ENCODE data around the gene CDH4.

Gene CDH4

GRCh38 chr20:61251529-61252393 is at the start of gene CDH4:
Gene CDH4, plus strand, starts transcription at chr20:61252261.
- DNase-seq = no peak

DNA sequence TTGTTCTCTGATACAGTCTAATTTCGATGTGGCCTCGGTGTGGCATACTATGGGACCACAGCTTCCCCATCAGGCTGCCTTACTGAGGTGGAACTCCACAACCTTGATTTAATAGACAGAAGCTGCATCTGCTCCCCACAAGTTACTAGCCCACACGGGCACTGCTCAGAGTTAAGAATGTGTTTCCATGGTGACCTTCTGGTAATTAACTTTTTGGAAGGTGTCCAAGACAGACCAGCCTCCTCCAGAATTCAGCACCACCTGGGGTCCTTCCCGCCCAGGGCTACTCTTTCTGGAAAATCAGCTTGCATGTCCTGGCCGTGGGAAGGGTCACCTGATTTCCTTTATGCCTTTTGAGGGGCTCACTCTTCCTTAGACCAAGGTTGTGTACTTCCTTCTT is 48.7 kb upstream of the CDH4 start:
- no peak for DNase-seq

DNA sequence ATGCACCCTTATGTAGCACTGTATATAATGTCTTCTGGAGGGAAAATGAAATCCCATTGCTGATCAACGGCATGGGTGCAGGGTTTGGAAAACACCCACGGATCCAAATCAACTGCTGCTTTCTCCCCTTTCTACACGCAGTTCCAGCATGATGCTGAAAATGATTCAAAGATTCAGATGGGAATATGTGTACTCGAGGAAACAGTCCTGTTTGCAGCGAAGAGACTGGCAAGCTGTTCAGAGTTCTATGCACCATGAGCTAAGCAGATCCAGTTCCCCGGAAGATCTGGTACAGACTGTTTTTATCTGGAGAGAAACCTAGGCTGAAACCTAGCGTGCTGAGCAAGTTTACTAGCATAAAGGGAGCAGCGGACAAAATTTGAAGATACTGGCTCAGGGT is 47.9 kb upstream of the CDH4 start:
- no peak for DNase-seq

DNA sequence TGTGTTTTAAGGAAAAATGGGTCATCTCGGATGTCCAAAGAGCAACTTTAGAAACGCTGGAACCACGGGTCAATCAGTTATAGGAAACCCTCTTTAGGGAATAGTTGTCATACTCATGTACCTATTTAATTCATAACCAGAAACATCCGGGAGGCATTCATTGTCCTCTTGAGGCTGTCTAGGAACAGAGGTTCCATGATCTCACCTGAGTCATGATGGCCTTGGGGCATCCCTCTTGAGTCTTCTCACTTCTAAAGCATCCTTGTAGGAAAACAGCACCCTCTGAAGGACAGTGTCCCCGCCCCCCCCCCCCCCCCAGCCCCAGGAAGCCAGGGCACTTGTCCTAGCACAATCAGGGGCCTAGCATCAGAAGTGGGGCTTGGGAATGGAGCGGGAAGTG is 46.3 kb upstream of the CDH4 start:
- no peak for DNase-seq

- no peak for DNase-seq
Observed at GRCh38 chr20:61210862-61211261, 41.2 kb upstream of the CDH4 start.

DNA sequence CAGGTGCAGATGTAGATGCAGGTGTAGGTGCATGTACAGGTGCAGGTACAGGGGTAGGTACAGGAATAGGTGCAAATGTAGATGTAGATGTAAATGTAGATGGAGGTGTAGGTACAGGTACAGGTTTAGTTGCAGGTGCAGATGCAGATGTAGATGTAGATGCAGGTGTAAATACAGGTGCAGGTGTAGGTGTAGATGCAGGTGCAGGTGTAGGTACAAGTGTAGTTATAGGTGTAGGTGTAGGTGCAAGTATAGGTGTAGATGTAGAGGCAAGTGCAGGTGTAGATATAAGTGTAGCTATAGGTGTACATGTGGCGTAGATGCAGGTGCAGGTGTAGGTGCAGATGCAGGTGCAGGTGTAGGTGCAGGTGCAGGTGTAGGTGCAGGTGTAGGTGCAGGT is 34.2 kb upstream of the CDH4 start:
- no peak for DNase-seq

DNA sequence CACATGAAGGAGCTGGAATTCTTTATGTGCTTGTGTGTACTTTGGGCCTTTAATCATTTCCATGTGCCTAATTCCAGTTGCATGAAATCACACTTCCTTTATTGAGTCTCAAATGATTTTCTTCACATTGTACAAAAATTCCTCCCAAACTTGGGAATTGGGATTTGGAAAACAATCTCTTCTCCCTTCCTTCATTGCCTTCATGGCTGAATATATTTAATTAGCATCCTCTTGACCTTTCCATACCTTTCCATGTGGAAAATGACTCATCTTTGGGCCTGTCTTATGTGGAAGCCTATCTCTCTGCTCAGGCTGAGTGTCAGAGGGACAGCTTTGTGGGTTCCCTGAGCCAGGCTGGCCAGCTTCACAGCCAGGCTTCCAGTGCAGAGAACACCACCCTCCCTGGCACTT is 33.0 kb upstream of the CDH4 start:
- DNase-seq = no peak

DNA sequence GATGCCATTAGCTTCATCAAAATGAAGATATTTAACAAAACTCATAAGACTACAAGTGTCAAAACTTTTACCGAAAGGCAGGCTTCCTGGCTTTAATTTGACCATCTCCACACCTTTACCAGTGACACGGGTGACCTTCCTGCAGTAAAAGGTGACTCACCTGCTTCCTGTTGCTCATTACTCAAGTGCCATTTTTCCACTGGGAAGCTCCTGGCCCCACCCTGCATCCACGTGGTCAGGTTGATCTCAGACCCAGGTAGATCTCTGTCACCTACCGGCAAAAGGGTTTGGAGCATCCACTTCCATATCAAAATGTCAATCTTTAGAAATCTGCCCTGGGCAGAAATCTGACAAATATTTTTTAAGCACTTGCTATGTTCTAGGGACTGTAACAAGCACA is 31.9 kb upstream of the CDH4 start:
- DNase-seq = no peak

DNA sequence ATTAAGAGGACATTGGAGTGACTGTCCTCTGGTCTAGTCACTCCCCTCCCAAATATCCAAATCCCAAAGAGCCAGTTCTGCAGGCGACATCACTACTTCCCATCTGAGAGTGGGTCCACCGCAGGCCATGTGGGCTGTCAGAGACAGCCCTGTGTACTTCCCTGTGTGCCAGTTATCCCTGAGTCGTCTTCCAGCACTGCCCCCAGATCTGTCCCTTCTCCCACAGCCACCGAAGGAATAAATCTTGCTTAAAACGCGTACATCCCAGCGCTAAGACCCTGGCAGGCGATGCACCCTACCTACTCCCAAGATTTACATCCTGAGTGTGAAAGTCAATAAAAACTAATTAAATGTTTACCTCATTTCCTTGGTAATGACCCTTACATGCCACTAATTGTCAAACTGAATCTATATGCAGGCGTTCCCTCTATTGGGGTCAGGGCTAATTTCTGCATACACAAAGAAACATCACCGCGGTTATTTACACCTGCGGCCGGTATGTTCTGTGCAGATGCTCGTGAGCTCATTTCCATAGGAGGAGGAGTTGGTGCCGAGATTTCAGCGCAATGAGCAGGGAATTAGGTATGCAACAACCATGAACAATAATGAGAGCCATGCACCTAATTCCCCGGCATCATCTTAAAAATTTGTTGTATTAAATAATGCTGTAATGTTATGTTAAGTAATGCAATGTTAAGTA is 31.3 kb upstream of the CDH4 start:
- DNase-seq = no peak

DNA sequence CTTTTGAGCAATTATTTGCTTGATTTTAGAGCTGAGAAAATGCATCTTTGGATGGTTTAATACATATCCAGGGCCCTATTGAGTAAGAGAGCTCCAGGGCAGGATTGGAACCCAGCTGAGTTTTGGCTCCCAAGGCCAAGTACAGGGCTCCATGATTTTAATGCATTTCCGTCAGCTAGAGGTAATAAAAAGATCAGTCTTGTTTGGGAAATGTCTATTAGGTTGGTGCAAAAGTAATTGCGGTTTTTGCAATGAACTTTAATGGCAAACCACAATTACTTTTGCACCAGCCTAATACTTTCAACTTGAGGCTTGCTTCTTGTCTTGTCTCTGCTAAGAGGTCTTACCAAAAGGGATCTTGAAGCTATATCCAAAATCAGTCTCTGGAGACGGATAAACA is 29.4 kb upstream of the CDH4 start:
- DNase-seq = no peak

DNA sequence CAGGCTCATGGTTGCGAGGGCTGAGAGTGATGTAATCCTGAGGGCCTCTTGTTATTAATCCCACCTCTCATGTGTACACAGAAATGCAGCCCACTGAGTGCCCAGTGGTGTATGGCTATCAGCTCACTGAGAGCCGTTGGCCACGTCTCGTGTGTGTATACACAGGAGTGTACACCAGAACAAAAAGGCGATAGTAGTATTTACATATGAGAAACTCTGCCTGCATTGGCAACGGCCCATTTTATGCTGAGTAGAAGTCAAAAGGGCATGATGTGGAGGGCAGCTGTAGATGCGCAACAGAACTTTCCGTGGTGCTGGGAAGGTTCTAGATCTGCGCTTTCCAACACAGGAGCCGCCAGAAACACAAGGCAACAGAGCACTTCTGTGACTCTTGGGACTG is 28.9 kb upstream of the CDH4 start:
- DNase-seq = no peak

- DNase-seq = no peak
Observed at GRCh38 chr20:61230166-61230565, 21.9 kb upstream of the CDH4 start.

GRCh38 chr20:61233590-61233989 is 18.5 kb upstream of the CDH4 start:
- no peak for DNase-seq

GRCh38 chr20:61234224-61234890 is 17.7 kb upstream of the CDH4 start:
- DNase-seq = no peak

- DNase-seq = no peak
Observed at GRCh38 chr20:61236713-61237112, 15.3 kb upstream of the CDH4 start.

DNA sequence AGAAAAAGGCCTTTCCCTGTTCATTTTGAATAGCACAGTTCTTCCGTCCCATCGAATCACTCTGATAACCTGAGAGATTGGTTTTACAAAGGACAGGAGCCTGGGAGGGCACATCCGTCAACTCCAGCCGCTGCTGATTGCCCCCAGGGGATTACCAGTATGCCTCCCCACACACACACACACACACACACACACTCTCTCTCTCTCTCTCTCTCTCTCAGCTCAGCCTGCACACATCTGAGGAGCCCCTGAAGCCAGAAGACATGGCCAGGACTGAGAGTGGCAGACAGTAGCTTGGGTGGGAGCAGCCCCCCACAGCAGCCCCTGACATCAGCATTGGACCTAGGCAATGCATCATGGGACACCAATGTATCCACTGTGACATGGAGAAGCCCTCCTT is 13.2 kb upstream of the CDH4 start:
- no peak for DNase-seq

DNA sequence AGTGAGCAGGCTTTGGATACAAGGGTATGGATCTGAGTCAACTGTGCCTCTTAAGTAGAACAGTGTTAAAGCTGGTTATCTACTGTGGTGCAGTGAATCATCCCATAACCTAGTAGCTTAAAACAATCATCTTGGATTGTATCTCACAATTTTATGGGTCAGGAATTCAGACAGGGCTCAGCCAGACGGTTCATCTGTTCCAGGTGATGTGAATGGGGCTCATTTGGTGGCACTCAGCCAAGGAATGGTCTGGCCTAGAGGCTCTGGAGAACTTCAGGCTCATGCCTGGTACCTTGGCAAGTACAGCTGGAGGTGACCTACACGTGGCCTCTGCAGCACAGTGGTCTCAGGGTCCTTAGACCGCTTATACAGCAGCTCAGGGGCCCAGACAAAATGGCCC is 11.2 kb upstream of the CDH4 start:
- DNase-seq = no peak

- DNase-seq = no peak
Observed at GRCh38 chr20:61244213-61244612, 7.8 kb upstream of the CDH4 start.

- no peak for DNase-seq
Observed at GRCh38 chr20:61246269-61246668, 5.8 kb upstream of the CDH4 start.

- DNase-seq = no peak
Observed at GRCh38 chr20:61249626-61250025, 2.4 kb upstream of the CDH4 start.

- DNase-seq = no peak
Observed at GRCh38 chr20:61252601-61253263, 671 bp downstream of the CDH4 start.

DNA sequence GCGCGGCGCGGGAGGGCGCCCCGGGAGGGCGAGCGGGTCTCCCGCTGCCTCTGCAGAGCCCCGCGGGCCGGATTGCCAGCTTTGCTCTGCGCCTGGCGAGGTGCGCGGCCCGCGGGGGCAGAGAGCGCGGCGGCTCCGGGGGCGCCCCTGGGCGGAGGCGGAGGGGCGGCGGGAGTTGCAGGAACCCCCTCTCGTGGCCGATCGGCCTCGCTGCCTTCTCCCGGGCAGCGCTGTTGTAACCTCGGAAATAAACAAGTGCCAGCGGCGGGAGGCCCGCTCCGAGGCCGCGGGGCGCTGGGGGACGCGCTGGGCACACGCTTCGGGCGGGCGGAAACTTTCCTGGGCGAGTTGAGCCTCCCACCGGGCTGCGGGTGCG is 1.2 kb downstream of the CDH4 start:
- no peak for DNase-seq

Data from NCI-H510A treated with DMSO at 0.1 percent for 48 hours (cell line).